ENCODE results near the gene RSPH6A.

DNA sequence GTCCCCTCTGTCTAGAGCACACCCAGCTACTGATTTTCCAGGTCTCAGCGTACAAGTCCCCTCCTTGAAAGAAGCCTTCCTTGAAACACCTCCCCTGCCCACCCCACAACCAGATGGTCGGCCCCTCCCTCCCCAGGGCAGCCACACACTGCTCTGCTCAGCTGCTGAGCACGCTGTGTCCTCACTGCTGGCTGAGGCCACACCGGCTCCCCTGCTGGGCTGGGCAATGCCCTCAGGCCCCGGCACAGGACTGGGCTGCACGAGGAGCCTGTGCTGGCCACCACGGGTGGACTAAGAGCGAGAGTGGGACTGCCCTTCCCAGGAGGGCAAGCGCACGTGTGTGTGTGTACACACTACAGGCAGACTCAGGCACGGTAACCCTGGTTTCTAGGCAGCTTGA lies 11.8 kb upstream of the RSPH6A start:
- TF ChIP-seq ZZZ3 (IDR thresholded peaks at IDR 0.05; ENCODE audit: control insufficient read depth, insufficient read length, low read depth) (no peak), CREB1 (IDR thresholded peaks at IDR 0.05; ENCODE audit: low read depth) (no peak), RELA (IDR thresholded peaks at IDR 0.05; ENCODE audit: borderline replicate concordance, partially characterized antibody) (no peak), POLR2A (IDR thresholded peaks at IDR 0.05; ENCODE audit: low read depth, low read length) (no peak), HDAC2 (IDR thresholded peaks at IDR 0.05) (no peak), ZNF274 (IDR thresholded peaks at IDR 0.05; ENCODE audit: insufficient read depth, insufficient read length) (no peak)
- TF ChIP-seq, protein P1, sequence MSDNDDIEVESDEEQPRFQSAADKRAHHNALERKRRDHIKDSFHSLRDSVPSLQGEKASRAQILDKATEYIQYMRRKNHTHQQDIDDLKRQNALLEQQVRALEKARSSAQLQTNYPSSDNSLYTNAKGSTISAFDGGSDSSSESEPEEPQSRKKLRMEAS (IDR thresholded peaks at IDR 0.05; ENCODE audit: low read depth, low read length): no peak
- TF ChIP-seq, protein P2, sequence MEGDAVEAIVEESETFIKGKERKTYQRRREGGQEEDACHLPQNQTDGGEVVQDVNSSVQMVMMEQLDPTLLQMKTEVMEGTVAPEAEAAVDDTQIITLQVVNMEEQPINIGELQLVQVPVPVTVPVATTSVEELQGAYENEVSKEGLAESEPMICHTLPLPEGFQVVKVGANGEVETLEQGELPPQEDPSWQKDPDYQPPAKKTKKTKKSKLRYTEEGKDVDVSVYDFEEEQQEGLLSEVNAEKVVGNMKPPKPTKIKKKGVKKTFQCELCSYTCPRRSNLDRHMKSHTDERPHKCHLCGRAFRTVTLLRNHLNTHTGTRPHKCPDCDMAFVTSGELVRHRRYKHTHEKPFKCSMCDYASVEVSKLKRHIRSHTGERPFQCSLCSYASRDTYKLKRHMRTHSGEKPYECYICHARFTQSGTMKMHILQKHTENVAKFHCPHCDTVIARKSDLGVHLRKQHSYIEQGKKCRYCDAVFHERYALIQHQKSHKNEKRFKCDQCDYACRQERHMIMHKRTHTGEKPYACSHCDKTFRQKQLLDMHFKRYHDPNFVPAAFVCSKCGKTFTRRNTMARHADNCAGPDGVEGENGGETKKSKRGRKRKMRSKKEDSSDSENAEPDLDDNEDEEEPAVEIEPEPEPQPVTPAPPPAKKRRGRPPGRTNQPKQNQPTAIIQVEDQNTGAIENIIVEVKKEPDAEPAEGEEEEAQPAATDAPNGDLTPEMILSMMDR (IDR thresholded peaks at IDR 0.05 in 2 of 3, conservative IDR thresholded peaks at IDR 0.05 in 1 of 3; ENCODE audit: control insufficient read depth in 2 of 3, extremely low read depth in 1 of 3, insufficient read depth in 1 of 3, low read depth in 3 of 3, low read length in 3 of 3): no peak
- TF ChIP-seq, protein P3, sequence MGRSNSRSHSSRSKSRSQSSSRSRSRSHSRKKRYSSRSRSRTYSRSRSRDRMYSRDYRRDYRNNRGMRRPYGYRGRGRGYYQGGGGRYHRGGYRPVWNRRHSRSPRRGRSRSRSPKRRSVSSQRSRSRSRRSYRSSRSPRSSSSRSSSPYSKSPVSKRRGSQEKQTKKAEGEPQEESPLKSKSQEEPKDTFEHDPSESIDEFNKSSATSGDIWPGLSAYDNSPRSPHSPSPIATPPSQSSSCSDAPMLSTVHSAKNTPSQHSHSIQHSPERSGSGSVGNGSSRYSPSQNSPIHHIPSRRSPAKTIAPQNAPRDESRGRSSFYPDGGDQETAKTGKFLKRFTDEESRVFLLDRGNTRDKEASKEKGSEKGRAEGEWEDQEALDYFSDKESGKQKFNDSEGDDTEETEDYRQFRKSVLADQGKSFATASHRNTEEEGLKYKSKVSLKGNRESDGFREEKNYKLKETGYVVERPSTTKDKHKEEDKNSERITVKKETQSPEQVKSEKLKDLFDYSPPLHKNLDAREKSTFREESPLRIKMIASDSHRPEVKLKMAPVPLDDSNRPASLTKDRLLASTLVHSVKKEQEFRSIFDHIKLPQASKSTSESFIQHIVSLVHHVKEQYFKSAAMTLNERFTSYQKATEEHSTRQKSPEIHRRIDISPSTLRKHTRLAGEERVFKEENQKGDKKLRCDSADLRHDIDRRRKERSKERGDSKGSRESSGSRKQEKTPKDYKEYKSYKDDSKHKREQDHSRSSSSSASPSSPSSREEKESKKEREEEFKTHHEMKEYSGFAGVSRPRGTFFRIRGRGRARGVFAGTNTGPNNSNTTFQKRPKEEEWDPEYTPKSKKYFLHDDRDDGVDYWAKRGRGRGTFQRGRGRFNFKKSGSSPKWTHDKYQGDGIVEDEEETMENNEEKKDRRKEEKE (IDR thresholded peaks at IDR 0.05): no peak
